ENCODE results near the gene SCNN1G.
A peak's percentile ranks its signal among the peaks of the same experiment; 100 is the strongest.

- TF ChIP-seq POLR2A (IDR thresholded peaks at IDR 0.05; ENCODE audit: low read depth, low read length) (peak; percentile 11), POLR2AphosphoS5 (IDR thresholded peaks at IDR 0.05; ENCODE audit: insufficient read depth, low read depth, low read length) (peak; percentile 59), MYC (IDR thresholded peaks at IDR 0.05; ENCODE audit: low read depth, low read length) (peak; percentile 74), EZH2 (IDR thresholded peaks at IDR 0.05; ENCODE audit: borderline replicate concordance, low read depth, low read length, severe bottlenecking) (no peak), JUN (IDR thresholded peaks at IDR 0.05; ENCODE audit: borderline replicate concordance, insufficient read depth, insufficient read length, low read depth) (no peak)
- TF ChIP-seq, protein P1, sequence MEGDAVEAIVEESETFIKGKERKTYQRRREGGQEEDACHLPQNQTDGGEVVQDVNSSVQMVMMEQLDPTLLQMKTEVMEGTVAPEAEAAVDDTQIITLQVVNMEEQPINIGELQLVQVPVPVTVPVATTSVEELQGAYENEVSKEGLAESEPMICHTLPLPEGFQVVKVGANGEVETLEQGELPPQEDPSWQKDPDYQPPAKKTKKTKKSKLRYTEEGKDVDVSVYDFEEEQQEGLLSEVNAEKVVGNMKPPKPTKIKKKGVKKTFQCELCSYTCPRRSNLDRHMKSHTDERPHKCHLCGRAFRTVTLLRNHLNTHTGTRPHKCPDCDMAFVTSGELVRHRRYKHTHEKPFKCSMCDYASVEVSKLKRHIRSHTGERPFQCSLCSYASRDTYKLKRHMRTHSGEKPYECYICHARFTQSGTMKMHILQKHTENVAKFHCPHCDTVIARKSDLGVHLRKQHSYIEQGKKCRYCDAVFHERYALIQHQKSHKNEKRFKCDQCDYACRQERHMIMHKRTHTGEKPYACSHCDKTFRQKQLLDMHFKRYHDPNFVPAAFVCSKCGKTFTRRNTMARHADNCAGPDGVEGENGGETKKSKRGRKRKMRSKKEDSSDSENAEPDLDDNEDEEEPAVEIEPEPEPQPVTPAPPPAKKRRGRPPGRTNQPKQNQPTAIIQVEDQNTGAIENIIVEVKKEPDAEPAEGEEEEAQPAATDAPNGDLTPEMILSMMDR (IDR thresholded peaks at IDR 0.05; ENCODE audit: extremely low read depth in 1 of 2, insufficient read depth in 1 of 2, low read depth in 1 of 2, low read length in 2 of 2): no peak
- TF ChIP-seq, protein P2, sequence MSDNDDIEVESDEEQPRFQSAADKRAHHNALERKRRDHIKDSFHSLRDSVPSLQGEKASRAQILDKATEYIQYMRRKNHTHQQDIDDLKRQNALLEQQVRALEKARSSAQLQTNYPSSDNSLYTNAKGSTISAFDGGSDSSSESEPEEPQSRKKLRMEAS (IDR thresholded peaks at IDR 0.05; ENCODE audit: insufficient read depth, insufficient read length): peak; percentile 79
Measured at GRCh38 chr16:23148513-23149266, 33.9 kb upstream of the SCNN1G start.
